Liver (tissue), 9 donors: Measurements from ENCODE around the gene MSI2. TPM values are rescaled to one million over a fixed set of nuclear protein-coding genes. Genes with fewer than 3 reads are reported as not detected.

ENCODE experiments used
- DNase-seq: peaks from one replicate; pipeline ENCODE4 v3.0.0-alpha.2; 2017; ENCODE audit warnings: low spot score
- H3K27ac ChIP-seq, 2 donors: one replicate each; pipeline ENCODE4 v1.7.0; 2013; ENCODE audit warnings: inconsistent platforms in 2 of 2, low read length in 2 of 2, control low read depth in 1 of 2, low read depth in 1 of 2, mild to moderate bottlenecking in 1 of 2
- H3K27me3 ChIP-seq, 4 donors: one replicate each; pipeline versions ENCODE4 v1.6.1 to v1.7.0; 2013; ENCODE audit warnings: low read length in 3 of 4, inconsistent platforms in 1 of 4, mild to moderate bottlenecking in 1 of 4, moderate library complexity in 1 of 4; ENCODE audit not compliant: control insufficient read depth in 4 of 4, insufficient read depth in 4 of 4
- H3K36me3 ChIP-seq, 4 donors: one replicate each; pipeline versions ENCODE4 v1.6.1 to v1.7.0; 2013; ENCODE audit warnings: low read length in 3 of 4, mild to moderate bottlenecking in 3 of 4, low read depth in 1 of 4, moderate library complexity in 1 of 4; ENCODE audit not compliant: control insufficient read depth in 4 of 4, insufficient read depth in 3 of 4
- H3K4me1 ChIP-seq, 4 donors: one replicate each; pipeline versions ENCODE4 v1.6.1 to v1.7.0; 2013; ENCODE audit warnings: low read length in 3 of 4, mild to moderate bottlenecking in 3 of 4, moderate library complexity in 1 of 4; ENCODE audit not compliant: control insufficient read depth in 4 of 4, insufficient read depth in 4 of 4
- H3K4me3 ChIP-seq, 3 donors: one replicate each; pipeline versions ENCODE4 v1.6.1 to v1.7.0; 2013; ENCODE audit warnings: low read length in 3 of 3, control low read depth in 1 of 3, low read depth in 1 of 3, mild to moderate bottlenecking in 1 of 3
- H3K9ac ChIP-seq, 2 donors: one replicate each; pipeline ENCODE4 v1.7.0; 2013; ENCODE audit warnings: low read length in 2 of 2, mild to moderate bottlenecking in 2 of 2, moderate library complexity in 2 of 2, control low read depth in 1 of 2, low read depth in 1 of 2
- H3K9me3 ChIP-seq, 4 donors: one replicate each; pipeline versions ENCODE4 v1.6.1 to v1.7.0; 2013; ENCODE audit warnings: low read length in 3 of 4; ENCODE audit not compliant: control insufficient read depth in 4 of 4
- ATF3 ChIP-seq: IDR thresholded peaks from 2 replicates; pipeline ENCODE4 v1.6.1; 2016; ENCODE audit warnings: antibody characterized with exemption
- EGR1 ChIP-seq, 2 donors: IDR thresholded peaks; 2 replicates each; pipeline ENCODE4 v1.6.1; 2016 to 2018; ENCODE audit warnings: antibody characterized with exemption in 2 of 2, low read depth in 2 of 2
- FOXA1 ChIP-seq: IDR thresholded peaks from 2 replicates; pipeline ENCODE4 v1.6.1; 2016; ENCODE audit warnings: antibody characterized with exemption
- FOXA2 ChIP-seq: IDR thresholded peaks from 2 replicates; pipeline ENCODE4 v1.6.1; 2016; ENCODE audit warnings: antibody characterized with exemption
- GABPA ChIP-seq, 2 donors: IDR thresholded peaks in 1 of 2; conservative IDR thresholded peaks in 1 of 2; 2 replicates each; pipeline ENCODE4 v1.6.1; 2016; ENCODE audit warnings: antibody characterized with exemption in 2 of 2, mild to moderate bottlenecking in 1 of 2, moderate library complexity in 1 of 2
- HNF4A ChIP-seq, 2 donors: conservative IDR thresholded peaks; 2 replicates each; pipeline ENCODE4 v1.6.1; 2016; ENCODE audit warnings: antibody characterized with exemption in 2 of 2, mild to moderate bottlenecking in 2 of 2
- JUND ChIP-seq, 2 donors: IDR thresholded peaks; 2 replicates each; pipeline ENCODE4 v1.6.1; 2016; ENCODE audit warnings: antibody characterized with exemption in 2 of 2
- MAX ChIP-seq: IDR thresholded peaks from 2 replicates; pipeline ENCODE4 v1.6.1; 2016; ENCODE audit warnings: antibody characterized with exemption
- RAD21 ChIP-seq, 2 donors: IDR thresholded peaks; 2 replicates each; pipeline ENCODE4 v1.6.1; 2016; ENCODE audit warnings: antibody characterized with exemption in 2 of 2, mild to moderate bottlenecking in 2 of 2
- REST ChIP-seq: IDR thresholded peaks from 2 replicates; pipeline ENCODE4 v1.6.1; 2016; ENCODE audit warnings: antibody characterized with exemption, mild to moderate bottlenecking
- RXRA ChIP-seq, 2 donors: IDR thresholded peaks; 2 replicates each; pipeline ENCODE4 v1.6.1; 2017 to 2018; ENCODE audit warnings: antibody characterized with exemption in 2 of 2, mild to moderate bottlenecking in 1 of 2
- SP1 ChIP-seq: IDR thresholded peaks from 2 replicates; pipeline ENCODE4 v1.6.1; 2018; ENCODE audit warnings: antibody characterized with exemption, mild to moderate bottlenecking
- TAF1 ChIP-seq: conservative IDR thresholded peaks from 2 replicates; pipeline ENCODE4 v1.6.1; 2016; ENCODE audit warnings: antibody characterized with exemption, mild to moderate bottlenecking
- YY1 ChIP-seq: IDR thresholded peaks from 2 replicates; pipeline ENCODE4 v1.6.1; 2016; ENCODE audit warnings: antibody characterized with exemption, mild to moderate bottlenecking
- WGBS: extraction: QIAGEN DNeasy Blood & Tissue Kit; methylation state at CpG from one replicate; pipeline ENCODE4 v1.1.7; 2013; 5-methylcytosine and 5-hydroxymethylcytosine counted together
- polyA plus RNA-seq, 2 donors: library from polyadenylated mRNA; stranded (reverse) in 1 of 2; unstranded in 1 of 2; fragments of 200-250 nt in 1 of 2; fragments of >200 nt in 1 of 2; fragmentation: Nextera tagmentation in 1 of 2; extraction: Ambion mirVana in 1 of 2; gene quantifications; one replicate each; pipeline versions ENCODE4 v1.2.1 to v1.2.3, GENCODE V29; 2013 to 2015
- total RNA-seq, 2 donors: library from RNA; depleted of rRNA; stranded (reverse); fragments of >200 nt; gene quantifications; one replicate each; pipeline ENCODE4 v1.2.3, GENCODE V29; 2014
- TF ChIP-seq, protein P1 (sequence below): fragments of 150-350 bp; IDR thresholded peaks from 2 replicates; pipeline ENCODE4 v1.5.1; 2017; ENCODE audit warnings: improper control_type of control experiment, low read depth, low read length; ENCODE audit not compliant: missing input control
- donor health status: healthy.
- donor health status: healthy.
- donor health status: healthy.
- donor health status: healthy.
- donor health status: healthy.

The MSI2 gene
- total and polyA plus RNA-seq, 4 donors = 5.7 to 15.6 (median 9.2) TPM

- Histone ChIP-seq H3K27ac (no peak overlapping the region), H3K27me3 (no peaks in the 10 kb centered on the region)
Observed at GRCh38 chr17:57562184-57562698, 305.9 kb downstream of the MSI2 start.

DNA sequence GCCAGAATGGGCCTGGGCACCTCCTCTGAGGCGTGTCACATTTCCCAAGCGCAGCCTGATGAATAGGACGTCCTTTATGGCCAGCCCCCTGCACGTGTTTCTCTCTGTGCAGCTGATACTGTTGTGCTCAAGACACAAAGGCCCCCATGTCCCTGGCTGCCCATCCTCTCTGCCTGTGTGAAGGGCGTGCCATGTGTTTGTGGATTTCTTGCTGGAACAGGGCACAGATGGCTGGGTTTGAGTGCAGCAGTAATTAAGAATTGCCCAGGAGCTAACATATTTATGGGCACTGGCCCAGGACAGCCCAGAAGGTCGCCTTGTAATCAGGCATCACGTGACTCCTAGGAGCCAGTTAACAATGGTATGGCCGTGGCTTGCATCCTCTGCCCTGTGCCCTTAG is 307.6 kb downstream of the MSI2 start:
- 94% methylated on average over 8 of the region's 8 CpGs for WGBS
- no peak for DNase-seq
- TF ChIP-seq MAX (no peak), YY1 (no peak), RAD21 (IDR thresholded peaks at IDR 0.05) (no peak), JUND (IDR thresholded peaks at IDR 0.05) (no peak), SP1 (no peak), FOXA2 (no peak), HNF4A (conservative IDR thresholded peaks at IDR 0.05) (no peak), TAF1 (no peak), RXRA (IDR thresholded peaks at IDR 0.05) (no peak), FOXA1 (no peak)
- TF ChIP-seq, protein P1, sequence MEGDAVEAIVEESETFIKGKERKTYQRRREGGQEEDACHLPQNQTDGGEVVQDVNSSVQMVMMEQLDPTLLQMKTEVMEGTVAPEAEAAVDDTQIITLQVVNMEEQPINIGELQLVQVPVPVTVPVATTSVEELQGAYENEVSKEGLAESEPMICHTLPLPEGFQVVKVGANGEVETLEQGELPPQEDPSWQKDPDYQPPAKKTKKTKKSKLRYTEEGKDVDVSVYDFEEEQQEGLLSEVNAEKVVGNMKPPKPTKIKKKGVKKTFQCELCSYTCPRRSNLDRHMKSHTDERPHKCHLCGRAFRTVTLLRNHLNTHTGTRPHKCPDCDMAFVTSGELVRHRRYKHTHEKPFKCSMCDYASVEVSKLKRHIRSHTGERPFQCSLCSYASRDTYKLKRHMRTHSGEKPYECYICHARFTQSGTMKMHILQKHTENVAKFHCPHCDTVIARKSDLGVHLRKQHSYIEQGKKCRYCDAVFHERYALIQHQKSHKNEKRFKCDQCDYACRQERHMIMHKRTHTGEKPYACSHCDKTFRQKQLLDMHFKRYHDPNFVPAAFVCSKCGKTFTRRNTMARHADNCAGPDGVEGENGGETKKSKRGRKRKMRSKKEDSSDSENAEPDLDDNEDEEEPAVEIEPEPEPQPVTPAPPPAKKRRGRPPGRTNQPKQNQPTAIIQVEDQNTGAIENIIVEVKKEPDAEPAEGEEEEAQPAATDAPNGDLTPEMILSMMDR = no peak

More at GRCh38 chr17:57562184-57562698, 305.9 kb downstream of the MSI2 start:
- Histone ChIP-seq H3K36me3 (no peaks in the 10 kb centered on the region), H3K4me1 (no peaks in the 10 kb centered on the region), H3K9ac (no peak overlapping the region), H3K9me3 (no peaks in the 10 kb centered on the region), H3K4me3 (no peak overlapping the region)
- DNase-seq = no peak
- WGBS = 94% methylated on average over 7 of the region's 7 CpGs
- TF ChIP-seq GABPA (IDR thresholded peaks at IDR 0.05 in 1 of 2, conservative IDR thresholded peaks at IDR 0.05 in 1 of 2) = no peak
- no peak for TF ChIP-seq FOXA2
- TF ChIP-seq, protein P1 = no peak
- no peak for TF ChIP-seq EGR1 (IDR thresholded peaks at IDR 0.05; ENCODE audit: low read depth in 2 of 2)
- no peak for TF ChIP-seq REST
- TF ChIP-seq SP1 = no peak
- no peak for TF ChIP-seq JUND (IDR thresholded peaks at IDR 0.05)
- TF ChIP-seq ATF3 = no peak
- no peak for TF ChIP-seq FOXA1
- no peak for TF ChIP-seq MAX
- TF ChIP-seq RXRA (IDR thresholded peaks at IDR 0.05) = no peak
- no peak for TF ChIP-seq TAF1

More for the DNA sequence above, 307.6 kb downstream of the MSI2 start:
- no peaks in the 10 kb centered on the region for H3K9me3 ChIP-seq
- H3K36me3 ChIP-seq = no peaks in the 10 kb centered on the region
- H3K4me3 ChIP-seq = no peak overlapping the region
- no peaks in the 10 kb centered on the region for H3K4me1 ChIP-seq
- H3K9ac ChIP-seq = no peak overlapping the region
- no peak overlapping the region for H3K27ac ChIP-seq
- H3K27me3 ChIP-seq = no peaks in the 10 kb centered on the region
